Neural cell (in vitro differentiated cells): Measurements from ENCODE around the gene HIVEP3. TPM values are rescaled to one million over a fixed set of nuclear protein-coding genes. Genes with fewer than 3 reads are reported as not detected.

Experiments used
- H2AFZ ChIP-seq: fragments of 200-600, 300-800 bp; sonication (generic), shearing (Covaris generic); 2 replicates; pipeline ENCODE4 v1.6.0; 2014; ENCODE audit warnings: low read depth, mild to moderate bottlenecking, antibody characterized with exemption, low read length, moderate library complexity
- H3F3A ChIP-seq: fragments of 200-600 bp; shearing (Covaris generic); 2 replicates; pipeline ENCODE4 v1.6.1; 2016; ENCODE audit warnings: mild to moderate bottlenecking, moderate library complexity, mixed read lengths, antibody characterized with exemption, low read length; ENCODE audit not compliant: insufficient read depth, poor library complexity, severe bottlenecking
- H3K27ac ChIP-seq: fragments of 200-600, 300-800 bp; sonication (generic), shearing (Covaris generic); 2 replicates; pipeline ENCODE4 v1.5.1; 2014; ENCODE audit warnings: mild to moderate bottlenecking, low read length, moderate library complexity
- H3K27me3 ChIP-seq: fragments of 300-800, 200-600 bp; sonication (generic), shearing (Covaris generic); 2 replicates; pipeline ENCODE4 v1.6.0; 2014; ENCODE audit warnings: mild to moderate bottlenecking, low read depth, low read length, moderate library complexity; ENCODE audit not compliant: insufficient read depth
- H3K36me3 ChIP-seq: fragments of 300-800, 200-600 bp; sonication (generic), shearing (Covaris generic); 2 replicates; pipeline ENCODE4 v1.5.1; 2014; ENCODE audit warnings: mild to moderate bottlenecking, antibody characterized with exemption, low read length, moderate library complexity; ENCODE audit not compliant: insufficient read depth
- H3K4me2 ChIP-seq: fragments of 300-800, 200-600 bp; sonication (generic), shearing (Covaris generic); 2 replicates; pipeline ENCODE4 v1.6.0; 2014; ENCODE audit warnings: mild to moderate bottlenecking, low read length
- H3K4me3 ChIP-seq: fragments of 300-800, 200-600 bp; sonication (generic), shearing (Covaris generic); 2 replicates; pipeline ENCODE4 v1.5.1; 2014; ENCODE audit warnings: mild to moderate bottlenecking, low read length, moderate library complexity
- H3K79me2 ChIP-seq: fragments of 200-600 bp; shearing (Covaris generic); replicated peaks from 2 replicates; pipeline ENCODE4 v1.6.0; 2014; ENCODE audit warnings: mild to moderate bottlenecking, low read length, moderate library complexity; ENCODE audit not compliant: insufficient read depth
- H3K9ac ChIP-seq: fragments of 300-800, 200-600 bp; sonication (generic), shearing (Covaris generic); 2 replicates; pipeline ENCODE4 v1.6.1; 2016; ENCODE audit warnings: mild to moderate bottlenecking, low read length, mixed read lengths
- H3K9me2 ChIP-seq: fragments of 200-600 bp; shearing (Covaris generic); 2 replicates; pipeline ENCODE4 v1.6.1; 2016; ENCODE audit warnings: mild to moderate bottlenecking, low read length, mixed read lengths; ENCODE audit not compliant: insufficient read depth
- H3K9me3 ChIP-seq: fragments of 200-600, 300-800 bp; sonication (generic), shearing (Covaris generic); 2 replicates; pipeline ENCODE4 v1.6.1; 2016; ENCODE audit warnings: mild to moderate bottlenecking, mixed run types, low read length, moderate library complexity, mixed read lengths
- H4K20me1 ChIP-seq: fragments of 200-600 bp; shearing (Covaris generic); 2 replicates; pipeline ENCODE4 v1.6.1; 2016; ENCODE audit warnings: mild to moderate bottlenecking, mixed run types; ENCODE audit not compliant: insufficient read depth
- EP300 ChIP-seq: fragments of 450-650 bp; conservative IDR thresholded peaks from 2 replicates; pipeline ENCODE4 v1.6.1; 2014; ENCODE audit warnings: antibody characterized with exemption, mild to moderate bottlenecking, moderate library complexity; ENCODE audit not compliant: poor library complexity, severe bottlenecking
- EZH2 ChIP-seq: fragments of 200-600, 300-800 bp; shearing (Covaris generic), sonication (generic); IDR thresholded peaks from 2 replicates; pipeline ENCODE4 v1.6.1; 2014; ENCODE audit warnings: antibody characterized with exemption, low read length, borderline replicate concordance, mild to moderate bottlenecking; ENCODE audit not compliant: insufficient read depth, poor library complexity, severe bottlenecking
- MXI1 ChIP-seq: fragments of 450-650 bp; conservative IDR thresholded peaks from 2 replicates; pipeline ENCODE4 v1.6.1; 2014; ENCODE audit warnings: antibody characterized with exemption, mild to moderate bottlenecking; ENCODE audit not compliant: poor library complexity, severe bottlenecking
- POLR2AphosphoS5 ChIP-seq: IDR thresholded peaks from 2 replicates; pipeline ENCODE4 v1.6.1; 2012
- RAD21 ChIP-seq: fragments of 450-650 bp; conservative IDR thresholded peaks from 2 replicates; pipeline ENCODE4 v1.6.1; 2014; ENCODE audit warnings: antibody characterized with exemption, mild to moderate bottlenecking, moderate library complexity
- SMC3 ChIP-seq: fragments of 450-650 bp; conservative IDR thresholded peaks from 2 replicates; pipeline ENCODE4 v1.6.1; 2014; ENCODE audit warnings: antibody characterized with exemption, mild to moderate bottlenecking, moderate library complexity; ENCODE audit not compliant: poor library complexity
- TAF1 ChIP-seq: IDR thresholded peaks from 2 replicates; pipeline ENCODE4 v1.6.1; 2012; ENCODE audit warnings: low read depth
- polyA plus RNA-seq: library from polyadenylated mRNA; depleted of rRNA; stranded (reverse); fragments of >200 nt; gene quantifications from 2 replicates; pipeline ENCODE4 v1.2.3, GENCODE V29; 2014
- TF ChIP-seq, protein P1 (sequence below): IDR thresholded peaks from 2 replicates; pipeline ENCODE4 v1.6.1; 2012; ENCODE audit warnings: borderline replicate concordance
- TF ChIP-seq, protein P2 (sequence below): fragments of 450-650 bp; IDR thresholded peaks from 2 replicates; pipeline ENCODE4 v1.5.1; 2014; ENCODE audit warnings: antibody characterized with exemption, mild to moderate bottlenecking, moderate library complexity; ENCODE audit not compliant: poor library complexity, severe bottlenecking

The HIVEP3 gene
- polyA plus RNA-seq, 1 donor from 2014 or later, result 2.6 TPM

DNA sequence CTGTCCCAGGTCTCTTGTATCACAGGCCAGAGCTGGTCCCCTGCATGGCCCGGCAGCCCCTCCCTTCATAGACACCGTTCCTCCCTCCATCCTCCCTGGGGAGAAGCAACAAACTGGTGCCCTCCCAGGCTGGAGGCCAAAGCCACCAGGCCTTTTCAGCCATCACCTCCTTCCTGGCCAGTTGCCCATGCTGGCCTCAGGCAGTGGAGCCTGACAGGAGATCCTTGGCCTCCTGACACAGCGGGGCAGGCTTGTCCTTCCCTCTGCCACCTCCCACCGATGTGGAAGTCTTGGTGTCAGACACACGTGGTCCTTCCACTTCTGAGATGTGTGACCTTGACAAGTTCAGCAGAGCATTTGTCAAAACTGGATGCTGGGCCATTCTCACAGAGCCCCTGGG is 206.0 kb downstream of the HIVEP3 start:
- no peak overlapping the region for H3K9ac ChIP-seq
- no peaks in the 10 kb centered on the region for H3K79me2 ChIP-seq
- no peak overlapping the region for H3K27ac ChIP-seq
- no peaks in the 10 kb centered on the region for H3K9me3 ChIP-seq
- no peaks in the 10 kb centered on the region for H3K27me3 ChIP-seq
- no peak overlapping the region for H3K4me3 ChIP-seq
- TF ChIP-seq POLR2AphosphoS5 (no peak), TAF1 (no peak), EP300 (no peak)
- TF ChIP-seq, protein P1, sequence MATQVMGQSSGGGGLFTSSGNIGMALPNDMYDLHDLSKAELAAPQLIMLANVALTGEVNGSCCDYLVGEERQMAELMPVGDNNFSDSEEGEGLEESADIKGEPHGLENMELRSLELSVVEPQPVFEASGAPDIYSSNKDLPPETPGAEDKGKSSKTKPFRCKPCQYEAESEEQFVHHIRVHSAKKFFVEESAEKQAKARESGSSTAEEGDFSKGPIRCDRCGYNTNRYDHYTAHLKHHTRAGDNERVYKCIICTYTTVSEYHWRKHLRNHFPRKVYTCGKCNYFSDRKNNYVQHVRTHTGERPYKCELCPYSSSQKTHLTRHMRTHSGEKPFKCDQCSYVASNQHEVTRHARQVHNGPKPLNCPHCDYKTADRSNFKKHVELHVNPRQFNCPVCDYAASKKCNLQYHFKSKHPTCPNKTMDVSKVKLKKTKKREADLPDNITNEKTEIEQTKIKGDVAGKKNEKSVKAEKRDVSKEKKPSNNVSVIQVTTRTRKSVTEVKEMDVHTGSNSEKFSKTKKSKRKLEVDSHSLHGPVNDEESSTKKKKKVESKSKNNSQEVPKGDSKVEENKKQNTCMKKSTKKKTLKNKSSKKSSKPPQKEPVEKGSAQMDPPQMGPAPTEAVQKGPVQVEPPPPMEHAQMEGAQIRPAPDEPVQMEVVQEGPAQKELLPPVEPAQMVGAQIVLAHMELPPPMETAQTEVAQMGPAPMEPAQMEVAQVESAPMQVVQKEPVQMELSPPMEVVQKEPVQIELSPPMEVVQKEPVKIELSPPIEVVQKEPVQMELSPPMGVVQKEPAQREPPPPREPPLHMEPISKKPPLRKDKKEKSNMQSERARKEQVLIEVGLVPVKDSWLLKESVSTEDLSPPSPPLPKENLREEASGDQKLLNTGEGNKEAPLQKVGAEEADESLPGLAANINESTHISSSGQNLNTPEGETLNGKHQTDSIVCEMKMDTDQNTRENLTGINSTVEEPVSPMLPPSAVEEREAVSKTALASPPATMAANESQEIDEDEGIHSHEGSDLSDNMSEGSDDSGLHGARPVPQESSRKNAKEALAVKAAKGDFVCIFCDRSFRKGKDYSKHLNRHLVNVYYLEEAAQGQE, result no peak
- no peaks in the 10 kb centered on the region for H3K36me3 ChIP-seq
- no peaks in the 10 kb centered on the region for H4K20me1 ChIP-seq
- H3F3A ChIP-seq, result no peaks in the 10 kb centered on the region
- no peak overlapping the region for H2AFZ ChIP-seq
- H3K9me2 ChIP-seq, result no peaks in the 10 kb centered on the region
- no peak overlapping the region for H3K4me2 ChIP-seq

DNA sequence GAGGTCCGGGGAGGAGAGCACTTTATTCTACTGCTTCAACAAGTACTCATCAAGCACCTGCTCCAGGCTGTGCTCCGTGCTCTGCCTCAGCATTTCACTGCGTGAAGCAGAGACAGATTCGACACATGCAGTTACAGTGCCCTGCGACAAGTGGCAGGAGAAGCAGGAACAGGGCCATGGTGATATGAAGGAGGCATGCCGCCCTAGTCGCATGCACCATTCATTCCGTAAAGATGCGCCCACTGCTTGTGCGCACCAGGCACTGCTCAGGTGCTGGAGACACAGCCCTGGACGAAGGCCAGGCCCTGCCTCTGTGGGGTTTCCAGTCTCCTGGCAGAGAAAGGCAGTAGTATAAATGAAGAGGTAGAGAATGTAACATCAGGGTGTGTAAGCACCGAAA is 206.6 kb downstream of the HIVEP3 start:
- no peak overlapping the region for H3K27ac ChIP-seq
- no peaks in the 10 kb centered on the region for H3K79me2 ChIP-seq
- H3K9ac ChIP-seq, result no peak overlapping the region
- no peaks in the 10 kb centered on the region for H4K20me1 ChIP-seq
- H3K4me2 ChIP-seq, result no peak overlapping the region
- no peaks in the 10 kb centered on the region for H3F3A ChIP-seq
- no peak overlapping the region for H2AFZ ChIP-seq
- no peaks in the 10 kb centered on the region for H3K36me3 ChIP-seq
- no peaks in the 10 kb centered on the region for H3K9me3 ChIP-seq
- no peak overlapping the region for H3K4me3 ChIP-seq
- H3K27me3 ChIP-seq, result no peaks in the 10 kb centered on the region
- H3K9me2 ChIP-seq, result no peaks in the 10 kb centered on the region
- TF ChIP-seq, protein P1, result no peak
- TF ChIP-seq SMC3, result no peak
- TF ChIP-seq, protein P2, sequence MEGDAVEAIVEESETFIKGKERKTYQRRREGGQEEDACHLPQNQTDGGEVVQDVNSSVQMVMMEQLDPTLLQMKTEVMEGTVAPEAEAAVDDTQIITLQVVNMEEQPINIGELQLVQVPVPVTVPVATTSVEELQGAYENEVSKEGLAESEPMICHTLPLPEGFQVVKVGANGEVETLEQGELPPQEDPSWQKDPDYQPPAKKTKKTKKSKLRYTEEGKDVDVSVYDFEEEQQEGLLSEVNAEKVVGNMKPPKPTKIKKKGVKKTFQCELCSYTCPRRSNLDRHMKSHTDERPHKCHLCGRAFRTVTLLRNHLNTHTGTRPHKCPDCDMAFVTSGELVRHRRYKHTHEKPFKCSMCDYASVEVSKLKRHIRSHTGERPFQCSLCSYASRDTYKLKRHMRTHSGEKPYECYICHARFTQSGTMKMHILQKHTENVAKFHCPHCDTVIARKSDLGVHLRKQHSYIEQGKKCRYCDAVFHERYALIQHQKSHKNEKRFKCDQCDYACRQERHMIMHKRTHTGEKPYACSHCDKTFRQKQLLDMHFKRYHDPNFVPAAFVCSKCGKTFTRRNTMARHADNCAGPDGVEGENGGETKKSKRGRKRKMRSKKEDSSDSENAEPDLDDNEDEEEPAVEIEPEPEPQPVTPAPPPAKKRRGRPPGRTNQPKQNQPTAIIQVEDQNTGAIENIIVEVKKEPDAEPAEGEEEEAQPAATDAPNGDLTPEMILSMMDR, result no peak
- no peak for TF ChIP-seq POLR2AphosphoS5
- no peak for TF ChIP-seq EP300
- no peak for TF ChIP-seq RAD21
- no peak for TF ChIP-seq MXI1
- TF ChIP-seq EZH2, result no peak
- TF ChIP-seq TAF1, result no peak
